Medulla oblongata (tissue), 1 donor: ENCODE measurements around the gene VAV2.

Experiments
- DNase-seq: peaks from one replicate; pipeline ENCODE4 v3.0.0-alpha.2; 2015; ENCODE audit errors: extremely low spot score

Gene VAV2

DNA sequence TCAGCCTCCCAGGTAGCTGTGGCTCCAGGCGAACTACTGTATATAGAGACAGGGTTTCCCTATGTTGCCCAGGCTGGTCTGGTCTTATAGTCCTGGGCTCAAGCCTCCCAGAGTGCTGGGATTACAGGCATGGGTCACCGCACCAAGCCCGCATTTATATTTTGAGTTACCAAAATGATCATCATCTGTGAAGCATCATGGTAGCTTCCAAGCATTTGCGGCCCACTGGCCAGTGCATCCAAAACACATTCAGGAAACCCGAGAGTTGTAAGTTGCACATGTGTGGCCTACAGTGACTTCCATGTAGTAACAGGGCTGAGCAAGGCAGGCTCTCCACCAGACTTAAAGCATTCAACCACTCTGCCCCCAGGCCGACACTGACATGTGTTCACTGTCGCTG is 35.4 kb upstream of the VAV2 start:
- no peak for DNase-seq

DNA sequence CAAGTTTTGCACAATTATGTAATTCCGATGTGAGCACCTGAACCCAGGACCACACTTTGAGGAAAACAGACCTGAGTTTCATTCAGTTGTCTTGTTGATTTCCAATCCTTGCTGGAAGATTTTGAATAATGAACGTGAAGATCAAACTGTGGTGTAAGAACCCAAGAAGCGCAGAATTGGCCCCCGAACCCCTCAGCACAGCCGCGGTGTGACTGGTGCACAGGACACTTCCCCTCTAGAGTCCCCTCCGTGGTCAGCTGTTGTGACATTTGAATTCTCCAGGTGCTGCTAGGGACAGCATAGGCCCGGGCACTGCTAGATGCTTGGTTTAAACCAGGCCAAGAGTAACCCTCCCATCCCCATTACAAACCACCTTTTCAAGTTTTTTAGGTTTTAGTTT is 34.9 kb upstream of the VAV2 start:
- no peak for DNase-seq

DNA sequence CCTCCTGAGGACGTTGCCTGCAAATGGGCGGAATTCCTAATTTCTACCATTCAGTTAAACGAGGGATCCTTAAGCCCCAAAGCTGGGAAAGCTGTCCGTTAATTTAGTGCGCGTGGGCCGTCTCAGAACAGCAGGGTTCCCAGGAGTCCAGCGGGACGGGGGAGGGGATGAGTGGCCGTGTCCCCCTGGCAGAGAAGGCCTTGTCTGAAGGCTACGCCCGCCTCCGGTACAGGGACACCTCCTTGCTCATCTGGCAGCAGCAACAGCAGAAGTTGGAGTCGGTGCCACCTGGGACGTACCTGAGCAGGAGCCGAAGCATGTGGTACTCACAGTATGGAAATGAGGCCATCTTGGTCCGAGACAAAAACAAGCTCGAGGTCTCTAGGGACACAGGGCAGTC is 34.5 kb upstream of the VAV2 start:
- DNase-seq: no peak

DNA sequence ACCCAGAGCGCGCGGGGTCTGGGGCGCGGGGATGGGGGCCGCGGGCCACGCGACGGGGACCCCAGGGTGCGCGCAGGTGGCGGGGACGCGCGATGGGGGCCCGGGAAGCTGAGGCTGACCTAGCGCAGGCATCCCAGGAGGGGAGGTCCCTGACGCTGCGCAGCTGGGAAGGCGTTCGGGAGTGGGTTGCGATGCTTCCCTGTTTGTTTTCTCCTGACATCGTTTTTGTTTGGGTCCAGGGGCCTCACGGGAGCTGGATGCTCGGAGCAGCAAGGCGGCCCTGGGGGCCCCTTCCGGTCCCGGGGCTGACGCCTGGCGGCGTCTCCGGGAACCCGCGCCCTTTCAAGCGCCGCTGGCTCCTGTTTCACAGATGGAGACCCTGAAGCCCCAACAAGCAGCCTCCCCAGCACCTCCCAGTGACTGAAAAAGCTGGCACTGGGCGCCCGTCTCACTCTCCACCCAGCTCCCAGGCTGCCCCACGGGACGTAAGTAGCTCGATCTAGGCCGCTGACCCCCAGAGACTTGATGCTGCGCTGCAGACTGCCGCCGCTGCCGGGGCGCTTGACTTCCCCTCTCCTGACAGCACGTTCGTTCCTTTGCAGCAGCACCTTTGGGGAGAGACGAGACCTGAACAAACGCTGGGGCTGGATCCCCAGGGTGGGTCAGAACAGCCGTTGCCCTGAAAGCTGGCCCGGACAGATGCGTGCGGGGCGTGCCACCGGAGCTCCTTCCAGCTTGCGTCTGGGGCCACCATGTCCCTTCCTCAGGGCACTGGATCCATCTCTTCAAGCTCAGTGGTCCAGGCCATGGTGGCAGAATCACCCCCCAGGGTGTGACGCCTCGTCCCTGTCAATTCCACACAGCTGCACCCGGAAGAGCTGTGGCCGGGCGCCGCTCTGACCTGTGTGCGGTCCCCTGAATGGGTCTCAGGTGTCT is 33.8 kb upstream of the VAV2 start:
- DNase-seq: peak; percentile 28

DNA sequence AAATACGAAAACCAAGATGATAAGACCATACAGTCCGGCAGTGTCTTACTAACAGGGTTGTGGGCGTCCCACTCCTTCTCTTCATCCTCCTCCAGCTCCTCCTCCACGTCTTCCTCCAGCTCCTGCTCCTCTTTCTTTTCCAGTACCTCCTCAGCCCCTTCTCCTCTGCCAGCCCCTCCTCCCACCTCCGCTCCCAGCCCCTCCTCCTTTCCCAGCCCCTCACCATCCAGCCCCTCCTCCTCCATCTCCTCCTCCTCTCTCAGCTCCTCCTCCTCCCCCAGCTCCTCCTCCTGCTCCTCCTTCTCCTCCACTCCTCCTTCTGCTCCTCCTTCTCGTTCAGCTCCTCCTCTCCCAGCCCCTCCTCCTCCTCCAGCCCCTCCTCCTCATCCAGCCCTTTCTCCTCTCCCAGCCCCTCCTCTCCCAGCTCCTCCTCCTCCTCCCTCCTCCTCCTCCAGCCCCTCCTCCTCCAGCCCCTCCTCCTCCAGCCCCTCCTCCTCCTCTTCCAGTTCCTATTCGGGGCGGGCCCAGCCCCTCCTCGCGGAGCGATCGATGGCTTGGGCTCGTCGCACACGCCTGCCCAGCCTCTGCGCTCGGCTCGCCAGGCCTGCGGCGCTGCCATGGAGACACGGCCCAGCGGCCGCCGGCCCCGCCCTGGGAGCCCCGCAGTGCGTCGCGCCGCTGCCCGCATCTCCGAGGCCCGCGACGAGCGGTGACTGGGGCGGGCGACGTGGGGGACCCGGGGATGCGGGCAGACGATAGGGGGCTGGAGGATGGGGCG is 32.9 kb upstream of the VAV2 start, which contains the start of gene BRD3OS:
TSS of gene BRD3OS (plus strand) at position 654 of the 778 bp plus-strand sequence. CDS start 1,267 bp downstream, outside the sequence.
- DNase-seq: peak; percentile 99

DNA sequence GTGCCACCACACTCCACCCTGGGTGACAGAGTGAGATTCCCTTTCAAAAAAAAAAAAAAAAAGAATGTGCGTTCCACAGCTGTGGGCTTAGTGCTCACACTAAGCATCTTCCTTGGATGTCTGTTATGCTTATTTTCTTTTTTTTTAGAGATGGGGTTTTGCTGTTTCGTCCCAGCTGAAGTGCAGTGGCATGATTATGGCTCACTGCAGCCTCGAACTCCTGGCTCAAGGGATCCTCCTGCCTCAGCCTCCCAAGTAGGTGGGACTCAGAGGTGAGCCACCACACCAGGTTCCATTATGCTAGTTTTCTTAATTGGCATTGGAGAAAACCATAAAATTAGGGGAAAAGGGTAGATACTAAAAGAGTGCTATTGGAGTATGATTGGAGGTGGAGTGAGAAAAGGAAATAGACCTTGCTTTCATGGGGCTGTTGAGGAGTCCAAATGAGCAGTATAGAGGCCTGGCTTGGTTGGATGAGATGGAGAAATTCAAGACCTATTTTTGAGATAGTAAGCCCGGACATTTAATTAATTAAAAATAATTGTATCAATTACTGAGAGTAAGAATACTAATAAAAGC is 32.2 kb upstream of the VAV2 start:
- peak; percentile 23 for DNase-seq

DNA sequence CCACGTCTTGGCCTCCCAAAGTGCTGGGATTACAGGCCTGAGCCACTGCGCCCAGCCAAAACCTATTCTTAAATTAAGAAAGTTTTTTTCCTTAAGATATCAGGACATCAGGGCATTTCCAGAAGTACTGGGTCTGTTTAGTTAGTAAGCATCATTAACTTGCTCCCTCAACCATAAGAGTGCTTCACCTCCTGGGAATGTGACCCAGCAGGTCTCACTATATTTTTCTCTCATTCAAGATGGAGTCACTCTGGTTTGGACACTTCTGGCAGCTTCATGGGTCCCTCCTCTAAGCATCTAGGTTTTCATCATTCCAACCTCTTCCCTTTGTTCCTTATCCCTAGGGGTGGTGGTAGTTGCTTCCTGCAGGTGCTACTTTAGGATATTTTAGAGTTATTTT is 22.8 kb upstream of the VAV2 start:
- DNase-seq: no peak

DNA sequence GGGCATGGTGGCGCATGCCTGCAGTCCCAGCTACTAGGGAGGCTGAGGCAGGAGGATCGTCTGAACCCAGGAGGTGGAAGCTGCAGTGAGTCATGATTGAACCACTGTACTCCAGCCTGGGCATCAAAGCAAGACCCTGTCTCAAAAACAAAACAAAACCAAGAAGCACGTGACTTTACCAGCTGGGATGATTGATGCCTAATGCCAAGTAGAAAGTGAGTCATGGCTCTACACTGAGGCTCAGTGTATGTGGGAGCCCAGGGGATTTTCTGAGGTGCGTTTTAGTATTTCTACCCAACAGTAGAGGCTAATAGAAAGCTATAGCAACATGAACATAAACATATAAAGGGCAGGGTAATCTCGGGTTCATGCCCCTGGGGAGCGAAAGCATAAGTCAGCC is 19.3 kb upstream of the VAV2 start:
- no peak for DNase-seq

DNA sequence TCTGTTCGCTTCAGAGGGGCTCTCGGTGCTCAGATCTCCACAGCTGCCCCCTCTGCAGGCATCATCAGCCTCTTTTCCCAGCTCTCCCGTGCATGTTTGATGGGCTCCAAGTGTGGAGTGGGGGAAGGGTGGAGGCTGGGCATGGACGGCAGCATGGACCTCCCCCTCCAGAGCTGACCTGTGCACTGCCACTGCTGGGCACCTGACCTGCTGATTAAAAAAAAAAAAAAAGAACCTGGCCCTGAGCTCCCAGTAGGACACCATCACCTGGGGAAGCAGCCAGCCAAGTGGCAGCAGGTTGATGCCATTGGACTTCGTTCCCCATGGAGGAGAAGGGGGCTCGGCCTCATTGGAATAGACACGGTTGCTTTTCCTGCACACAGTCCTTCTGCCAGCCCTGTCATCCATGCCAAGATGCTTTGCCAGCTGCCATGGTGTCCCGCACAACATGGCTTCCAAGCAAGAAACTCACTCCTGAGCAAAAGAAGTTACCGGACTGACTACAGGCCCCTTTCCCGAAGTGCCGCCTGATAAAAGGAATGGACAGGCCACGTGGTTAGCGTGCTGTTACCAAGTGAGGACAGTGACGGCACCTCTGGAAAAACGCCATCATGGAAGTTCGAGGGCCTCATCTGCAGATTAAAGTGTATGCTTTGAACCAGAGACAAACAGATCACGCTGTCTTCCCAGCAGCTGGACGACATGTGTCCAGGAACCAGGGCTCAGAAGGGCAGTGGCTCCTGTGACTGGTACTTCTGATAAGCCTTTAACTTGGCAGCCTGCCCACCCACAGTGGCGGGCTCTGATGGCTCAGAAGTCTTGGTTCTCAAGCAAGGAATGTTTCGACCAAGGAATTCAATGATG is 18.4 kb upstream of the VAV2 start:
- DNase-seq: no peak

DNA sequence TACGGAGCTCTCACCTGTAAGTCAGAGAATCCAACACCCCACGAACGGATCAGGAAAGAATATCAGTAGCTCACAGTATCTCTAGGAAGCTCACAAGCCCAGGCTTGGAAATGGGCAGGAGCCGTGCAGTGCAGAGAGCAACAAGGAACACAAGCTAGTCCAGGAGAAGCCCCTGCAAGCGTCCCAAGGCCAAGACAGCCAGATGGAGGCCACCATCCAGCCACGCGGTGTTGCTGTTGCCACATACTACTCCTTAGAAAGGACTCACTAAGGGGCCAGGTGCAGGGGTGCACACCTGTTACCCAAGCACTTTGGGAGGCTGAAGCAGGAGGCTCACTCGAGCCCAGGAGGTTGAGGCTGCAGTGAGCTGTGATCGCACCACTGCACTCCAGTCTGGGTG is 15.4 kb upstream of the VAV2 start:
- DNase-seq: no peak

DNA sequence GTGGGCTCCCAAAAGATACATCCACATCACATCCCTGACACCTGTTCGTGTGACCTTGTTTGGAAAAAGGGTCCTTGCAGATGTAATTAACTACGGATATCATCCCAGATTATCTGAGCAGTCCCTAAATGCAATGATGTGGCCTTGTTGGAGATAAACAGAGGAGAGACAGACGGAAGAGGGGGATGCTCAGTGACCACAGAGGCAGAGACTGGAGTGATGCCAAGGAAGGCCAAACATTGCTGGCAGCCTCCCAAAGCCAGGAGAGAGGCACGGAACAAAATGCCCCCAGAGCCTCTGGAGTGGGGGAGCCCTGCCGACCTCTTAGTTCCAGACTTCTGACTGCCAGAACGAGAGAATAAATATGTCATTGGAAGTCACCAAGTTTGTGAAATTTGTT is 15.0 kb upstream of the VAV2 start:
- DNase-seq: no peak

DNA sequence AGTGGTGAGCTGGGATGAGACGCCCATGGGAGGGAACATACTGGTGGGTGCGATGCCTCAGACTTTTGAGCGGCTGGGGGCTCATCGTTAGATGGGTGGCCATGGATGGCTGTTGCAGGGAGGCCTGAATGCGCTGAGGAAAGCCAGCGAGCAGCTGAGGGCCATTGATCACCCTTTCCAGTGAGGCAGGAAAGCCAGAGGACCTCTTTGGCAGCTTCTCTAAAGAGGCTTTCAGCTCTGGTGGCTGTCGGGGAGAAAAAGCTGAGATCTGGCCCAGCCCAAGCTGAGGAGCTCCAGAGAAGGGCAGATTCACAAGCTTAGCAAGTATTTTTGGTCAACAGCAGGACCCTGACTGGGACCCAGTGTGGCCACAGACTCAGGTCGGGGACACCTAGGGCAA is 13.3 kb upstream of the VAV2 start:
- no peak for DNase-seq

DNA sequence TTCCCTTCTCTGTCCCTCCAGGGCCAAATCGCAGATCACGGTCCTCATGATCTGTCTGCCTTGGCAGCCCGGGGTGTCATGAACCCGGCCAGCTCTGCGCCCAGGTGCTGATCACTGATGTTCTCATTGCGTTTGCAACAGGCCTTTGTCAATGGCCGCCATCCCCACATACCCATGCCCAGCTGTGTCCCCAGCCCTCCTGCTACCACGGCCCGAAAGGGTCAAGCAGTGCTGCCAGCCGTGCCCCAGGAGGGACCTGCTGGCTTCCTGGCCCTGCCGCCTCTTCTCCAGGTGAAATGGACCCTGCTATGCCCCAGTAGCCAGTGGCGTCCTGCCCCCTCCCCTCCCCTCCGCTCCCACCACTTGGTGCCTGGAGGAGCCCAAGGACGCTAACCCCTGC is 12.8 kb upstream of the VAV2 start:
- no peak for DNase-seq

DNA sequence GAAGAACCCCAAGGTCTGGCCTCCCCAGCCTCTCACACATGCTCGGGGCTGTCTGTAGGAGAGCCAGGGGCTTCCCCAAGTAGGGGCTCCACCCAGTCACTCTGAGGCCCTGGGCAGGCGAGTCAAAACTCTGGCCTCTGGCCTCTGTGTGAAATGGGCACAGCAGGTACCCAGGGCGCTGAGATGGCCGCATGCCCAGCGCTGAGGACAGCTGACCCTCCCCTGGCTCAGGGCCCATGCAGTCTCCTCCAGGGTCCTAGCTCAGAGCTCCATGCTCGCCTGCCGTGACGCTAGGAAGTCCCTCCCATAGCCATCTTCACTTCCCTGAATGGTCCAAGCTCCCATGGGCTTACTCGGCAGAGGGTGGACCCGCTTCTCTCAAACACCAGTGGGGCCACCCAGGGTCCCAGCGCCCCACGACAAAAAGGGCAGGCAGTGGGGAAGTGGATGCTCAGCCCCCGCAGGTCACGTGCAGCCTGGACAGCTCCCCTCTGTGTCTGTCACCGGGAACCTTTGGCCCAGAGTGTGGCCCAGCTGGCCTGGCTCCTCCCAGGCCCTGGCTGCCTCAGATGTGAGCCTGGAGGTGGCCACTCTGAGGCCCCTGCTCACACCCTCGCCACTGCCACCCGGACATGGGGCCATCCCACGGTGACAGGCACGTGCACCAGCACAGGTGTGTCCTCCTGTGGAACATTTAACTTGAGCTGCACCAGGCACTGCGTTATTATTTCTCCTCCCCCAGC is 12.2 kb upstream of the VAV2 start:
- DNase-seq: no peak

DNA sequence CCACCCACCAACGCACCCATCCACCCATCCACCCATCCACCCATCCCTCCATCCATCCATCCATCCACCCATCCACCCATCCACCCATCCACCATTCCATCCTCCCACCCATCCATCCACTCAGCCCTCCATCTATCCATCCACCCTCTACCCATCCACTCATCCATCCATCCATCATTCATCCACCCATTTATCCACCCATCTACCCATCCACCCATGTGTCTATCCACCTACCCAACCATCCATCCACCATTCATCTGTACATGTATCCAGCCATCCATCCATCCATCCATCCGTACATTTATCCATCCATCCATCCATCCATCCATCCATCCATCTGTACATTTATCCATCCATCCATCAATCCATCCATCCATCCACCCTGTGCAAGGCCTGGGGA is 11.1 kb upstream of the VAV2 start:
- no peak for DNase-seq

DNA sequence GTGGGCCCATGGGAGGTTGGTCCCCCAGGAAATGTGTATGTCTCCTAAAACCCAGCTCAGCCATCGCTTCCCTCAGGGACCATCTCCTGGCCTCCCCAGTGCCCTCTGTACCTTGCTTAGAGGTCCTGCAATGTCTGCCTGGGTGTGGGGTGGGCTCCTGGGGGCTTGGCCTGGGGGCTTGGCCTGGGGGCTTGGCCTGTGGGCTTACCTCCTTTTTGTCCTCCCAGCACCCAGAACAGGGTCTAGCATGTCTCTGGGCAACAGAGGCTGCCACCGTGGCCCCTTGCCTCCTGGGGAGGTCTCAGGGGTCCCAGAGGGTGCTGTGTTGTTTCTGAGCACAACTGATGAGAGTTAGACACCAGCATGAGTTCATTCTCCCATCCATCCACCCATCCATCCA is 10.7 kb upstream of the VAV2 start:
- DNase-seq: no peak

DNA sequence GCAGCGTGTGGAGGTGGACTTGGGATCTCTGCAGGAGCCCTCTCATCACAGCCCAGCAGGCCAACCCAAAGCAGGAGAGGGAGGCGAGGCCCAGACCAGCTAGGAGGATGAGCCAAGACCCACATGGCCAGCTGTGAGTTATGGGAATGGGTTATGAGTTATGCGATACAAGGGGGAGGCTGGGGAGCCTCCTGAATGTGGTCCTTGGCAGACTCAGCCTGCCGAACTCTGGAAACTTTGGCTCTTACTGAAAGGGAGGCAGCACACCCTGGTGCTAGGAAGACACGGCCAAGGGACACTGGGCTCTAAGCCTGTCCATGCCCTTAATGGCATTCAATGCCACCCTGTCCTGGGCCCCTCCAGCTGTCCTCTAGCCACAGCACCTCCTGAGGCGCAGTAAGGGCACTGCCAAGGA is 7.7 kb upstream of the VAV2 start:
- no peak for DNase-seq

DNA sequence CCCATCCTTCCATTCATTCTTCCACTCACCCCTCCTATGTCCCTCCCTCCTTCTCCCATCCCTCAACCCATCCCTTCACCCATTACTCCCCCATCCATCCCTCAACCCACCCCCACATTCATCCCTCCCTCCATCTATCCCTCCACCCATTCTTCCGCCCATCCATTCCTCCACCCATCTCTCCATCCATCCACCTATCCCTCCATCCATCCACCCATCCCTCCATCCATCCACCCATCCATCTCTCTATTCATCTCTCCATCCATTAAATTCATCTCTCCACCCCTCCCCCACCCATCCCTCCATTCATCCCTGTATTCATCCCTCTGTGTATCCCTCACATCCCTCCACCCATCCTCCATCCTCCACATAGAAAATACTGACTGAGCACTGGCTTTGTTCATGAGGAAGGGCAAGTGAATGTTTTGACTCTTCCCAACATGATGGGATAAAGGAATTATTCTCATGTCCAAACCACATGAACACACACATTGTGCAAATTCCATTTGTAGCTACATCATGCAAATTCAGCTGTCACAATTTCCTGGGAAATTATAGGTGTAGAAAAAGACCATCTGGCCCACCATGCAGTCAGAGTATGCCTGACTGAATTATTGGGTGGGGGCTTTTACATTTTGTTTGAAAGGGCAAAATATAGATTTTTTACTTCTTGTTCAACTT is 6.9 kb upstream of the VAV2 start:
- DNase-seq: no peak

DNA sequence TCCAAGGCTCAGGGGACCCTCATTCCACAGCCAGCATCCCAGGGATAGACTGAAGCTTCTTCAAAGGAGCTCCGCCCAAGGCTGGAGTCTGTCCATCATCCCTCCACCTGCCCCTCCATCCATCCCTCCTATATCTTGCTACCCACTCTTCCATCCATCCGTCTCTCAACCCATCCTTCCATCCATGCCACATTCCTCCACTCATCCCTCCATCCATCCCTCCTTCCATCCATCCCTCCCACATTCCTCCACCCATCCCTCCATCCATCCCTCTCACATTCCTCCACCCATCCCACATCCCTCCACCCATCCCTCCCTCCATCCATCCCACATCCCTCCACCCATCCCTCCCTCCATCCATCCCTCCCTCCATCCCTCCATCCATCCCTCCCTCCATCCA is 5.5 kb upstream of the VAV2 start:
- DNase-seq: no peak
